HG02798 (cell line): ENCODE data around the gene RNF4.
A peak's percentile ranks its signal among the peaks of the same experiment; 100 is the strongest.
"Not testable (repeated sequence)": the region's sequence is repeated elsewhere in the genome, so short reads cannot be mapped to it uniquely, and the experiment has no call there.

ENCODE experiments used
- ATAC-seq: cut with Tn5 transposase; IDR thresholded peaks from one replicate; pipeline ENCODE4 v1.9.1; 2021; ENCODE audit warnings: mild to moderate bottlenecking; ENCODE audit not compliant: unreplicated experiment, poor library complexity

RNF4 gene, protein sequence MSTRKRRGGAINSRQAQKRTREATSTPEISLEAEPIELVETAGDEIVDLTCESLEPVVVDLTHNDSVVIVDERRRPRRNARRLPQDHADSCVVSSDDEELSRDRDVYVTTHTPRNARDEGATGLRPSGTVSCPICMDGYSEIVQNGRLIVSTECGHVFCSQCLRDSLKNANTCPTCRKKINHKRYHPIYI

DNA sequence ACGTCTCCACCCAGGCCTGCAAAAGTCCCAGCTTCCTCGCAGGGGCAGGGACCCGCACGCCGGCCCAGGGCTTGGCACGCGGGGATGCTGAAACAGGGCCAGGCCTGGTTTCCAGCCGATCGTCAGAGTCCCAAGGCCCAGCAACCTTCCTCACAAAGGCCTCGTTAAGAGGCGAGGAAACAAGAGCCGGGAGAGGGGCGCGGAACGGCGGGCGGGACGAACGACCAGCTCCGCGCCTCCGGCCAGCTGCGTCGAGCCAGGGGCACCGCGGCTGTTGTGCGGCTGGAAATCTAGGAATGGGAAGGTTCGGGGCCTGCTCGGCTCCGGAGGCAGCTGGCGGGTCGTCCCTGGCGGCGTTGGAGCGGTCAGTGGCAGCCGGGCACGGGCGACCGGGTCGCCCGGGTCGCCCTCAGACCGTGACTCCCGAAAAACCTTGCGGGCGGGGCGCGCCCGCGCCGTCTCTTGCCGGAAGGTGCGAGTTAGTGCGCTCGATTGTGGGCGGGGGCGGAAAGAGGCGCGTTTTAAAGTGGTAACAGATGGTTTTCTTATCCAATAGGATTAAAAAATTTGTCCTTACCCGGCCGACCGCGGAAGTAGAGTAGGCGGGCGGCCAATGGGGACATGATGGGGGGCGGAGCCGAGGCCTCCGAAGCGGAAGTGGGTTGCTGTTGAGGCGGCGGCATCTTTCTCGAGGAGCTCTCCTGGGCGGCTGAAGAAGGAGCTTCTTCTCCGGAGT is at the start of gene RNF4:
Gene RNF4 (plus strand): TSS at position 651 of the 736 bp plus-strand sequence. CDS start 21,388 bp downstream, outside the sequence.
- ATAC-seq = peak; percentile 84

DNA sequence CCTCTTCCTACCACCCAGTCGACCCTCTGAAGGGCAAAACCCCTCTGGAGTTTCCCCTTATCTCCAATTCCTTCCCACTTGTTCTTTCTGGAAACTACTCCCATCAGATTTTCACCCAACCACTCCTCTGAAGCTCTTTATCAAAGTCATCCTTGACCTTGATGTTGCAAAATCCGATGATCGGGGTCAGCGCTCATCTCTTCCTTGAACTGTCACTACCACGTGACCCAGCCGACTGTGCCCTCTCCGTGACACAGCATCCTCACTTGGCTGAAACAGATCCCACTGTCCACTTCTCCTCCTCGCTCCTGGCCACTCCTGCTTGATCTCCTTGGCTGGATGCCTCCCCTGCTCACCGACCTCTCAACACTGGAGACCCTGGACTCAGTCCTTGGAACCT is 49.1 kb upstream of the RNF4 start:
- no peak for ATAC-seq

DNA sequence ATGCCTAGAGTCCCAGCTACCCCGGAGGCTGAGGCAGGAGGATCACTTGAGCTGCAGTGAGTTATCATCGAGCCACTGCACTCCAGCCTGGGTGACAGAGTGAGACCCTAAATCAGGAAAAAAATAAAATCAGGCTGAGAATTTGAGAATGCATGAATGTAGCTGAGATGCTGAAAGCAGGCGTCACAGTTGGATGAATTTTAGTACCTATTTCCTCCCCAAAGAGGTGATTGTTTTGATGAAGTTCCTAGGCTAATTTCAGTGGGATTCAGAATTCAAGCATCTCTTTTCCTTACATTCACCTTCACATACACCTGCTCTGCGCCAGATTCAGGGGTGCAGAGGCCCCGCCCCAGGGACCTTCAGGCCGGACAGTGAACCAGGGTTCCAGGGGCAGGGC is 47.0 kb upstream of the RNF4 start:
- no peak for ATAC-seq

DNA sequence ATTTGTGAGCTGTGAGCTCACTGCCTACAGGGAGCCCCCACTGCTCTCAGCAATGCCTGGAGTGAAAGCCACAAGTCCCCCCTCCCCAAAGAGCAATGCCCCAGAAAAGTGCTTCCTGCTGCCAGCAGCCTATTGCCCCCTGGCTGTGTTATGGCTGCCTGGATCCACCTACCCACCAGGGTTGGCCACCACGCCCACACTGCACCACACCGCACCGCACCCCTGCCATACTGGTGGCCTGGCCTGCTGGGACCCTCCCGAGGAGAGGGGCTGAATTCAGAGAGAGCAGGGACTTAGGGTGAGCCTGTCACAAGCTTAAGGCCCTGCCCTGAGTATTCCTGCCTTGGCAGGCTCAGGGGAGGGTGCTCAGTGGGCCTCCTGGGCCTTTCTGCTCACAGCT is 45.8 kb upstream of the RNF4 start:
- no peak for ATAC-seq

DNA sequence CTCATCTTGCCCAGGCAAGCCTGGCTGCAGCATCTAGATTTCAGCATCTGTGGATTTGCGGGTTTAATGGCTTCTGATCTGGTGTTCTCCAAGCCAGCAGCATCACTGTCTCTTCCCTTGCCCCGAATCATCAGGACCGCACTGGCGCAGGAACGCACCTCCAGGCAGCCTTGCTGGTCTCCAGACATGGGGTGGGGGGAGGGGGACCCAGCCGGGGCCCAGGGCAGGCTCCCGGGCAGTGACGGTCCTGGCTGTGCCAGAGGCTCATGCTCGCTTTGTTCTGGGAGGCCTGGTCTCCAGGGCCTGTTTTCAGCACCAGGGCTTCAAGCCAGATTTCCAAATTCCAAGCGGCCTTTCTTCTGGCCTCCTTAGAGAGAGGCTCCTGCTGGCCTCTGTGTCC is 45.2 kb upstream of the RNF4 start:
- ATAC-seq = no peak

DNA sequence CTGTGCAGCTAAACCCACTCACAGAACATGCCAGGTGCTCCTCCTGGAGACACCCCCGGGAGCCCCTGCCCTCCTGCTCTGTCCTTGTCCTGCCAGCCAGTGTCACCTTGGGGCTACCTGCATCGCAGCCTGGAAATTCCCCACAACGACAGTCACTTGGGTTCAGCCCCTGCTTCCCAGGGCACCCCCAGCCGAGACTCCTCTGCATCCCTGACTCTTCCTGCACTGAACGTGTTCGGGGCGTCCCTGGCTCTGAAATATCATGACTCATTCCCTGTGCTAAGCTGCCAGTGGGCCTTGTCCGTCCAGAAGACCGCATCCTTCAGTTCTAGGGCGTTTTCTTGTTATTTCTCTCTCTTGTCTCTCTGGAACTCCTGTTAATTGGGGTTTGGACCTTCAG is 44.3 kb upstream of the RNF4 start:
- ATAC-seq = no peak

DNA sequence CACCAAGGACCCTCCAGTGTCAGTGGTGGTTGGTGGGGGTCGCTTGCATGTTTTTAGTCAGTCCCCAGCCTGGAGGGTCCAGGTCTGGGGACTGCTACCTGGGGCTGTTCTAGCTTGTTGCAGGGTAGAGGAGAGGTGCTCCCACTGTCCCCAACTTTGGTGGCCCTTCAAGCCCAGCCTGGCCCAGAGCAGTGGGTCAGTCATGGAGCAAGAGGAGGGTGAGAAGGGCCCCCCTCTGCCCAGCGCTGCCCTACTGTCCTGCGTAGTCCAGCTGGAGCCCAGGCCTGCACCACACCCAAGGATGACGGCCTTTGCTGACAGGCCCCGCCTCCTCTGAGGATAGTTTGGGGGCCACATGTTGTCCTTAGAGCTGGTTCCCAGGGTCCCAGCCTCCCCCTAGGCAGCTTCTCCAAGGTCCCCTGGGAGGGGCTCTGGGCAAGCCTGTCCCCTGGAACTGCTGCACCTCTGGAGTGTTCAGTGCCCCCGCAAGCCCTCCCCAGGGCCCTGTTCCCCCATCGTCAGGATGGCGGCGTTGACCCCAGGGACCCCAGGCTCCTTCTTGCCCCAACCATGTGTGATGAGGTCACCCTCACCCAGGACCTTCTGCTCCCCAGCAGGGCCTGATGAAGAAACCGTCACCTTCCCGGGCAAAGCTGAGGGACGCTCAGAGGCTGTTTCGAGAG is 43.4 kb upstream of the RNF4 start:
- ATAC-seq = no peak

DNA sequence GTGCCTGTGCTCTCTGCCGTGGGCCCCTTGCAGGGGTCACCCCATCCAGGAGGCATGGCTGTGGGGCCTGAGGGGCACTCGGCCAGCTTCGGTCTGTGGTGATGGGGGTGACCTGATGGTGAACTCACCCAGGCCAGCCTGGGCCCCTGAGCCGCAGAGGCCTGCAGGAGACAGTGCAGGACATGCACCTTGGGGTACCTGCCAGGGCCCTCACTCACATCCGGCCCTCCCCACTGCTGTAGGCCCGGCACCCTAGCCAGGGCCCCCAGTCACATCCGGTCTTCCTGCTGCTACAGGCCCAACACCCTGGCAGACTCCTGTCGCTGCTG is 42.9 kb upstream of the RNF4 start:
- ATAC-seq = no peak

DNA sequence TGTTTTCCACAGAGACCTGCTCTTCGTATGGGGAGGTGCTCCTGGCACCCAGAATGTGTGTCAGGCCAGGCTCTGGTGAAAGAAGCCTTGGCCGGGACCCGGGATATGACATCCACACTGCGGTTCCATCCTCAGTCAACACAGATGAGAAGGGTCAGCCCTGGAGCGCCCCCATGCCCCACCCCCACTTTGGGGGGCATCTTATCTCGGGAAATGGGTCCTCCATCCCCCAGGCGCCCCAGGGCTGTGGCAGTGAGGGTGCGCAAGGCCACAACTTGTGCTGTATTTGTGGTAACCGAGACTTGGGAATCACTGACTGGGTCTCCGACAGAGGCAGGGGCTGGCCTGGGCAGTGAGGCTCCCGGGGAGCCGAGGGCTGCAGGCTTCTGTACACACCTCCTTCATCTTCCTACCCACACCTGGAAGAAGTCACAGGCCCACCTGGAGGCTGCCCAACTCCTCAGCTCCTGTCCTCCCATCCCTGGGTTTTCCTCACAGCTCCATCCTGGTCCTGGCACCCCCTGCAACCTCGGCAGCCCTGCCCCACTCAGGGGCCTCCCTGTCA is 42.1 kb upstream of the RNF4 start:
- no peak for ATAC-seq

DNA sequence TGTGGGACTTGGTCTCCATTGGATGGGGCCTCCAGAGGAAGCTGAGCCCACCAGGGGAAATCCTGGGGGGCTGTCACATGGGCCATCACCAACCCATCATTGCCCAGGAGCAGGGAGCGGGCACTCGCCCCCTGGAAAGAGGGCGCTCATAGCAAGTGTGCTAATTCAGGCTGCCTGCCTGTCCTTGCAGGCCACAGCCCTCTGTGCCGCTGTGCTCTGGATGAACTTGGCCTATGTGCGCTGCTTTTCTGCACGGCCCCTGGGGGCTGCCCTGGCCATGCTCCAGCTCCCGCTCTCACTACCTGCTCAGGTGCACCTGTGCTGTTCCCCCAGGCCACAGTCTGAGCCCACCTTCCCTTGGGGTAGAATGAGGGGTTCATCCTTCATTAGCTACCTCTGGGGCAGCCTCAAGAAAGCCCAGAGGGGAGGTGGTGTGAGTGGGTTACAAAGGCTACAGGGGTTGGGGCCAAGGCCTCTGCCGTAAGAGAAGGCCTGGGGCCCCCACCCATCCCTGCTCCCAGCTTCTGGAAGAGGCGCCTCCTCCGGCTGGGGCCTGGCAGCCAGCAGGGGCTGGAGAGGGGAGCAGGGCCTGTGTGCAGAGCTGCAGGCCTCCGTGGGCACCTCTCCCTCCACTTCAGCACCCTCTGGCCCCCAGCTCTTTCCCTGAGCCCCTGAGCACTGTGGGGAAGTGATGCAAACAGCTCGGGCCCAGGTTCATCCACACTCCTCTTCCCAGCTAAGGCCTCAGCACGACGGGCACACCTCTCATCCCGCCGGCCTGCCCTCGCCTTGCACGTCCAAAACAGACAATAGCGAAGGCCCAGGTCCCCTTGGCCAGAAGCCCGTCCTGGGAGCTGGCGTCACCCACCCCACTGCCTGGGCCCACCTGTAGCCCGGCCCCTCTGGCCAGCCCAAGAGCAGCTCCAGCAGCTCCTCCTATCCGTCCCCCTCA is 41.2 kb upstream of the RNF4 start:
- ATAC-seq = no peak

DNA sequence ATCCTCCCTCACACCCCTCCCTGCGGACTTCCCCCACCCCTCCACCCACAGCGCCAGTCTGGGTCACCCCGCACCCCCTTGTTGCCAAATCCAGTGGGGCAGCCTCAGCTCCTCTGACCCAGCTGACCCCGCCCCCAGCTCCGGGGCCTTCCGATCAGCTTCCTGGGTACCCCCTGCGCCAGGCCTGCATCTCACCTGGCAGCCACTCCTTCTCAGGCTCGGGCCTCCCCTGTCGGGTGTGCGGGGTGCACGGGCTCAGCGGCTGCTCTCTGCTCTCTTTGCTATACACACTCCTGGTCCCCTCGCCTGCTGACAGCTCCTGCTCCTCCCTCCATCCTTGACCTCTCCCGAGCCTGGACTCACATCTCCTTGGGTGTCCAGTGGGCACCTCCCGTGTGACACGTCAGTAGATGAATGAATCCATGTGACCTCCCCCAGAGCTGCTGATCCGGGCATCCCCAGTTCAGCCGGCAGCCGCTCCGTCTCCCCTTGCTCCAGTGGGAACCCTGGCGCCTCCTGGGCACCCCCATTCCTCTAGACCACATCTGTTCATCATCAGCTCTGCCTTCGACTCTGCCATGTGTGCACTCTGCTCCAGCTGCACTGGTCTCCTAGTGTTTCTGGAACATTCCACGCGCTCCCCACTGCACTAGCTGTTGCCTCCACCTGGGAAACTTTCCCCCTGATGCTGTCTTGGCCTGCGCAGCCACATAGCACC is 40.3 kb upstream of the RNF4 start:
- no peak for ATAC-seq

DNA sequence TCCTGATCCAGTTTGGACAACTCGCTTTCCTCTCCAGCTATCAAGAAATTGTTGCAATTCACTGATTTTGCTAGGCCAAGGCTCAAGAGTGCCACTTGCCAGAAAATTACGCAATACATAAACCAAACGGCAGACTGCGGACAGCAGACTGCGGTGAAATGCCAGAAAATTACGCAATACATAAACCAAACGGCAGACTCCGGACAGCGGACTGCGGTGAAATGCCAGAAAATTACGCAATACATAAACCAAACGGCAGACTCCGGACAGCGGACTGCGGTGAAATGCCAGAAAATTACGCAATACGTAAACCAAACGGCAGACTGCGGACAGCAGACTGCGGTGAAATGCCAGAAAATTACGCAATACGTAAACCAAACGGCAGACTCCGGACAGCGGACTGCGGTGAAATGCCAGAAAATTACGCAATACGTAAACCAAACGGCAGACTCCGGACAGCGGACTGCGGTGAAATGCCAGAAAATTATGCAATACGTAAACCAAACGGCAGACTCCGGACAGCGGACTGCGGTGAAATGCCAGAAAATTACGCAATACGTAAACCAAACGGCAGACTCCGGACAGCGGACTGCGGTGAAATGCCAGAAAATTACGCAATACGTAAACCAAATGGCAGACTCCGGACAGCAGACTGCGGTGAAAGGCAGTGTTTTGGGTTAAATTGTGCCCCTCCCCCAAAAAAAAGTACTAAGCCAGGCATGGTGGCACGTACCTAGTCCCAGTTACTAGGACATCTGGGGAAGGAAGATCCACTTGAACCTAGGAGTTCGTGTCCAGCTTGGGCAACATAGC is 38.8 kb upstream of the RNF4 start:
- ATAC-seq = not testable (repeated sequence)

DNA sequence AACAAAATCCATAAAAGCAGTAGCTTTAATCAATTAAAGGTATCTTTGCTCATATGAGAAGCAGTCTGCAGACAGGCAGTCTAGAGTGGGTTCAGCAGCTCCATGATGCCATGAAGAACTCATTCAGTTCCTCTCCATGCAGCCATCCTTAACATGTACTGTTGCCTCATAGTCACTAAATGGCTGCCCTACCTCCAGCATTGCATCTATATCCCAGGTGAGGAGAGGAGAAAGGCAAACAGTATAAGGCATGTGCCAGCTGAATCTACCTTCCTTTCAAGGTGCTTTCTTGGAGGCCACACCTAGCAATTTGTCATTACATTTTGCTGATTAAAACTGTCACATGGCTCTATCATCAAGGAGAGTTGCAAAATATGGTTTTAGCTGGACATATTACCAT is 36.9 kb upstream of the RNF4 start:
- no peak for ATAC-seq

DNA sequence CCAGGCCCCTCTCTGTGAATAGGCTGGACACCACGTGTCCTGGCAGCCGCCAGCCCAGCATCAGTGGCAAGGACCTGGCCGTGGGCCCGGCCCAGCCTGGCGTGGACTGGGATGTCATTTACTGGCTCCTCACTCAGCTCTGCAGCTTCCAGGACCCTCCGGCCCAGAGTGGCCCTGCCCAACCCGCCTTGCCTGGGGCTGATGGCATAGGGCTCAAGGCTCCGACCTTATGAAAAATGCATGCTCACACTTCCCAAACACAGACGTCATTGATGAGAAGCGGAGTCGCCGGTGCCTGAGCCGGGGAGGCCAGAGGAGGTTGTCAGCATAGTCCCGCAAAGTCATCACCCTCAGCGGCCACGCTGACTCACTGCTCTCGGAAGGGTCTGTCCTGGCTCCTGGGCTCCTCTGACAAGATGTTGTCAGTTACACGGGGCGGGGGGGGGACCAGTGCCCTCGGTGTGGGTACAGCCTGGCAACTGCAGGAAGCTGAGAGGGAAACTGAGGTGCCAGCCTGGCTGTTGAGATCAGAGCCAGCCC is 35.8 kb upstream of the RNF4 start:
- ATAC-seq = no peak

DNA sequence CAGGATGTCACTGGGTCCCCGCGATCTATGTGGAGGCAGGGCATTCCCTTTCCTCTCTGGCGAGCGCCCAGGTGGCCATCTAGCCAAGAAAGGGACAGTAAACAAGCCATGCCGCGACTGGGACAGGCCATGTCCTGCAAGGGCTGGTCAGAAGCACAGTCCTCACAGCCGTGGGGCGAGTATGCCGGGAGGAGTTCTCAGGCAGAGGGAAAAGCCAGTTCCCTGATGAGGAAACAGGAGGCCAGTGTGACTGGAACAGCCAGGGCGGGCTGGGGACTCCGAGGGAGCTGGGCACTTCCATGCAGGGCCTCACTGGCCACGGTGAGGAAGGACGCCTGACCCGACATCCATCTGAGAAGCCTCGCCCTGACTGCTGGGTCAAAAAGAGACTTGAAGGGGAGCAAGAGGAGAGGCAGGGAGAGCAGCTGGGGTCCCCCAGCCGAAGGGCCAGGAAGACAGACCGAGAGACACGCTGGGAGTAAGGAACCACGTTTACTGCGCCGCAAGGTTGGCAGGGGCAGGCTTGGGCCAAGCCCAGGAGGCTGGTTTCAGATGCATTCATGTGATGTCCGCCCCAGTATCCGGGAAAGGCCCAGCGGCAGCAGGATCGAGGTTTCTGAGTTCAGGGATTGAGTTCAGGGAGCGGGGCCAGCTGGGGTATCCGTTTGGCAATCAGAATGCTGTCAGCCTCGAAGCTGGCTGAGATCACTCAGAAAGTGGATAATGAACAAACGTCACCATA is 35.1 kb upstream of the RNF4 start:
- no peak for ATAC-seq

DNA sequence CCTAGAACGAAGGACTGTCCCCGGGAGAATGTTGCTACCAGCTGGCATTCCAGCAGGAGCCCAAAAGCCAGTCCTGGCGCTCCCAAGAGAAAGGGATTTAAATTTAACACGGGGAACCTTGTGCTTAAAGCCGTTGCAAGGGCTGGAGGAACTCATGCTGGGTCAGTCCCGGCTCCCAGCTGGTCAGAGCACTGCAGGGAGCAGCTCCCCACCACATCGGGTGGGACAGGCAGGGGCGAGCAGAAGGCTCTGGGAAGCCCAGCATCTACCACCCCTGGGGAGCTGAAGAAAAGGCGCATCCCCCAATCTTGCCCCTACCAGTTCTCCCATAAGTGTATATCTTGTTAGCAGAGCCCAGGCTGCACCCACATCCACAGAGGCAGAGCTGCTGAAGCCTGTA is 34.5 kb upstream of the RNF4 start:
- ATAC-seq = no peak

DNA sequence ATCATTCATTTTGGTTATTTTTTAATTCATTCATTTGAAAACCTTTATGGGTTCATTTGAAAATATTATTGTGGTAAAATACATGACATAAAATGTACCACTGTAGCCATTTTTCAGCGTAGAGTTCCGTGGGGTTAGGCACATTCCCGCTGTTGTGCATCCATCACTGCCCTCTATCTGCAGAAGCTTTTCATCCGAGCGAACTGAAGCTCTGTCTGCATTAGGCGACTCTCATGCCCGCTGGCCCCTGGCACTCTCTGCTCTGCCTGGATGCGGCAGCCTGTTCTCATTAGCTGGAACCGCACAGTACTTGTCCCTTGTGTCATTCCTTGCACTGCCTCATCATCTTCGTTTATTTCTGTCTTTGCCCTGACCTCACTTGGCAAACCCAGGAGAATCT is 32.6 kb upstream of the RNF4 start:
- ATAC-seq = no peak
